Effector CD4-positive, alpha-beta T cell (primary cell): Measurements from ENCODE around the gene HDHD3.
"Not testable (repeated sequence)": the region's sequence is repeated elsewhere in the genome, so short reads cannot be mapped to it uniquely, and the experiment has no call there.

ENCODE experiments used
- DNase-seq: peaks from one replicate; pipeline ENCODE4 v3.0.0-alpha.2; 2020

The HDHD3 gene

GRCh38 chr9:113389451-113389850 lies 12.7 kb upstream of the HDHD3 start:
- DNase-seq = no peak

GRCh38 chr9:113388833-113389232 lies 12.0 kb upstream of the HDHD3 start:
- no peak for DNase-seq

GRCh38 chr9:113387560-113388230 lies 10.9 kb upstream of the HDHD3 start:
- no peak for DNase-seq

GRCh38 chr9:113386571-113387393 lies 10.0 kb upstream of the HDHD3 start:
- DNase-seq = no peak

GRCh38 chr9:113381909-113382411 lies 5.2 kb upstream of the HDHD3 start:
- no peak for DNase-seq

GRCh38 chr9:113381441-113381840 lies 4.7 kb upstream of the HDHD3 start:
- not testable (repeated sequence) for DNase-seq

GRCh38 chr9:113380869-113381378 lies 4.1 kb upstream of the HDHD3 start:
- DNase-seq = no peak

GRCh38 chr9:113379829-113380210 lies 3.0 kb upstream of the HDHD3 start:
- DNase-seq = not testable (repeated sequence)

GRCh38 chr9:113379094-113379828 lies 2.5 kb upstream of the HDHD3 start:
- DNase-seq = not testable (repeated sequence)

- no peak for DNase-seq
These were observed 1.4 kb downstream of the HDHD3 start for GRCh38 chr9:113375057-113376023.

- no peak for DNase-seq
These were observed 3.0 kb downstream of the HDHD3 start for GRCh38 chr9:113373676-113374392.

- DNase-seq = no peak
These were observed 3.5 kb downstream of the HDHD3 start for GRCh38 chr9:113373256-113373655.

GRCh38 chr9:113372059-113372458 lies 4.7 kb downstream of the HDHD3 start:
- DNase-seq = no peak

- no peak for DNase-seq
These were observed 5.9 kb downstream of the HDHD3 start for GRCh38 chr9:113370806-113371325.

- DNase-seq = no peak
These were observed 7.0 kb downstream of the HDHD3 start for GRCh38 chr9:113369855-113370140.

- no peak for DNase-seq
These were observed 7.6 kb downstream of the HDHD3 start for GRCh38 chr9:113368982-113369854.

- no peak for DNase-seq
These were observed 8.3 kb downstream of the HDHD3 start for GRCh38 chr9:113368348-113368981.

GRCh38 chr9:113365652-113366051 lies 11.1 kb downstream of the HDHD3 start:
- DNase-seq = not testable (repeated sequence)

GRCh38 chr9:113364951-113365350 lies 11.8 kb downstream of the HDHD3 start:
- no peak for DNase-seq

GRCh38 chr9:113363336-113363735 lies 13.4 kb downstream of the HDHD3 start:
- no peak for DNase-seq
